Activated CD8-positive, alpha-beta memory T cell treated with anti-CD3 and anti-CD28 coated beads, Interleukin-2, amount 10 ng/mL, durations not matched to agents 7 days and 5 days (primary cell): Measurements from ENCODE around the gene EYA2. TPM values are rescaled to one million over a fixed set of nuclear protein-coding genes. Genes with fewer than 3 reads are reported as not detected.

Experiments
- ATAC-seq: fragments of 150-1000 bp; cut with Tn5 transposase; one replicate; pipeline ENCODE4 v1.10.0; 2021; ENCODE audit warnings: moderate library complexity
- CTCF ChIA-PET: fragments of 350-600 bp; sonication (Branson Sonifier 250); formaldehyde crosslinking; loops from one replicate; lab custom pipeline; 2021; ENCODE audit warnings: antibody characterized with exemption; lab: Charles Lee
- DNase-seq: peaks from one replicate; pipeline ENCODE4 v3.0.0-alpha.2; 2020
- H3K27ac Mint-ChIP-seq: one replicate; pipeline ENCODE4 v1.8.0; 2021; ENCODE audit warnings: mild to moderate bottlenecking, mixed read lengths
- H3K27me3 Mint-ChIP-seq: one replicate; pipeline ENCODE4 v1.8.0; 2021; ENCODE audit warnings: mixed read lengths
- H3K36me3 Mint-ChIP-seq: one replicate; pipeline ENCODE4 v1.8.0; 2021; ENCODE audit warnings: mild to moderate bottlenecking, mixed read lengths
- H3K4me1 Mint-ChIP-seq: one replicate; pipeline ENCODE4 v1.8.0; 2021; ENCODE audit warnings: mixed read lengths
- H3K4me3 Mint-ChIP-seq: one replicate; pipeline ENCODE4 v1.8.0; 2021; ENCODE audit warnings: mild to moderate bottlenecking, moderate library complexity, mixed read lengths
- H3K9me3 Mint-ChIP-seq: one replicate; pipeline ENCODE4 v1.8.0; 2022; ENCODE audit warnings: low read depth, mixed read lengths
- total RNA-seq, 2 experiments: library from RNA; stranded (reverse); gene quantifications; one replicate each; pipeline ENCODE4 v1.2.3, GENCODE V29; 2021

The EYA2 gene
- total RNA-seq, 2 experiments from 2014 or later: not detected

- Mint-ChIP-seq H3K4me3 (no peak overlapping the region), H3K27me3 (peaks cover 2% of the 10 kb centered on the region), H3K27ac (no peak overlapping the region), H3K9me3 (no peaks in the 10 kb centered on the region), H3K36me3 (no peaks in the 10 kb centered on the region), H3K4me1 (no peaks in the 10 kb centered on the region)
- CTCF ChIA-PET: no interaction called here
- DNase-seq: no peak
- no peak for ATAC-seq
Measured at GRCh38 chr20:47042464-47042863, 147.8 kb downstream of the EYA2 start.

GRCh38 chr20:47043086-47043485 is 148.4 kb downstream of the EYA2 start:
- Mint-ChIP-seq H3K9me3 (no peaks in the 10 kb centered on the region), H3K4me1 (no peaks in the 10 kb centered on the region), H3K27me3 (peaks cover 2% of the 10 kb centered on the region), H3K27ac (no peak overlapping the region), H3K36me3 (no peaks in the 10 kb centered on the region), H3K4me3 (no peak overlapping the region)
- no peak for ATAC-seq
- DNase-seq: no peak
- CTCF ChIA-PET: no interaction called here

- no peak for ATAC-seq
- CTCF ChIA-PET: no interaction called here
- no peaks in the 10 kb centered on the region for H3K9me3 Mint-ChIP-seq
- H3K4me3 Mint-ChIP-seq: no peak overlapping the region
- no peak for DNase-seq
- H3K27ac Mint-ChIP-seq: no peak overlapping the region
- no peaks in the 10 kb centered on the region for H3K36me3 Mint-ChIP-seq
- H3K27me3 Mint-ChIP-seq: peaks cover 2% of the 10 kb centered on the region
- H3K4me1 Mint-ChIP-seq: no peaks in the 10 kb centered on the region
Measured at GRCh38 chr20:47044938-47045337, 150.3 kb downstream of the EYA2 start.

- Mint-ChIP-seq H3K36me3 (no peaks in the 10 kb centered on the region), H3K9me3 (no peaks in the 10 kb centered on the region), H3K4me1 (no peaks in the 10 kb centered on the region), H3K4me3 (no peak overlapping the region), H3K27ac (no peak overlapping the region), H3K27me3 (peaks cover 2% of the 10 kb centered on the region)
- no peak for DNase-seq
- CTCF ChIA-PET: no interaction called here
- ATAC-seq: no peak
Measured at GRCh38 chr20:47048054-47048453, 153.4 kb downstream of the EYA2 start.

GRCh38 chr20:47049771-47050170 is 155.1 kb downstream of the EYA2 start:
- Mint-ChIP-seq H3K4me1 (no peaks in the 10 kb centered on the region), H3K4me3 (no peak overlapping the region), H3K27me3 (peaks cover 2% of the 10 kb centered on the region), H3K9me3 (no peaks in the 10 kb centered on the region), H3K27ac (no peak overlapping the region), H3K36me3 (no peaks in the 10 kb centered on the region)
- ATAC-seq (no peak), DNase-seq (no peak)
- CTCF ChIA-PET: no interaction called here

GRCh38 chr20:47050996-47051395 is 156.4 kb downstream of the EYA2 start:
- DNase-seq: no peak
- H3K9me3 Mint-ChIP-seq: no peaks in the 10 kb centered on the region

GRCh38 chr20:47051936-47052526 is 157.4 kb downstream of the EYA2 start:
- Mint-ChIP-seq H3K9me3 (no peaks in the 10 kb centered on the region), H3K4me3 (no peak overlapping the region), H3K27me3 (peaks cover 2% of the 10 kb centered on the region), H3K36me3 (no peaks in the 10 kb centered on the region), H3K27ac (no peak overlapping the region), H3K4me1 (no peaks in the 10 kb centered on the region)
- ATAC-seq: no peak
- CTCF ChIA-PET: no interaction called here
- no peak for DNase-seq

More at GRCh38 chr20:47050996-47051395, 156.4 kb downstream of the EYA2 start:
- Mint-ChIP-seq H3K36me3 (no peaks in the 10 kb centered on the region), H3K27ac (no peak overlapping the region), H3K27me3 (peaks cover 2% of the 10 kb centered on the region), H3K4me3 (no peak overlapping the region), H3K4me1 (no peaks in the 10 kb centered on the region)
- ATAC-seq: no peak
- CTCF ChIA-PET: no interaction called here

GRCh38 chr20:47054506-47054905 is 159.9 kb downstream of the EYA2 start:
- Mint-ChIP-seq H3K4me1 (no peaks in the 10 kb centered on the region), H3K9me3 (no peaks in the 10 kb centered on the region), H3K27ac (no peak overlapping the region), H3K36me3 (no peaks in the 10 kb centered on the region), H3K27me3 (peaks cover 2% of the 10 kb centered on the region), H3K4me3 (no peak overlapping the region)
- ATAC-seq: no peak
- no peak for DNase-seq
- CTCF ChIA-PET: no interaction called here

- Mint-ChIP-seq H3K27ac (no peak overlapping the region), H3K4me3 (no peak overlapping the region), H3K9me3 (no peaks in the 10 kb centered on the region), H3K36me3 (no peaks in the 10 kb centered on the region), H3K27me3 (peaks cover 2% of the 10 kb centered on the region), H3K4me1 (no peaks in the 10 kb centered on the region)
- ATAC-seq: no peak
- DNase-seq: no peak
- CTCF ChIA-PET: no interaction called here
Measured at GRCh38 chr20:47054945-47055344, 160.3 kb downstream of the EYA2 start.

GRCh38 chr20:47055699-47056369 is 161.2 kb downstream of the EYA2 start:
- Mint-ChIP-seq H3K27ac (no peak overlapping the region), H3K9me3 (no peaks in the 10 kb centered on the region), H3K36me3 (no peaks in the 10 kb centered on the region), H3K27me3 (no peaks in the 10 kb centered on the region), H3K4me3 (no peak overlapping the region), H3K4me1 (no peaks in the 10 kb centered on the region)
- CTCF ChIA-PET: no interaction called here
- no peak for DNase-seq
- ATAC-seq: no peak

- H3K4me1 Mint-ChIP-seq: no peaks in the 10 kb centered on the region
- no peaks in the 10 kb centered on the region for H3K9me3 Mint-ChIP-seq
- no peaks in the 10 kb centered on the region for H3K27me3 Mint-ChIP-seq
- CTCF ChIA-PET: no interaction called here
- ATAC-seq: no peak
- H3K27ac Mint-ChIP-seq: no peak overlapping the region
- no peaks in the 10 kb centered on the region for H3K36me3 Mint-ChIP-seq
- no peak for DNase-seq
- H3K4me3 Mint-ChIP-seq: no peak overlapping the region
Measured at GRCh38 chr20:47057661-47058060, 163.0 kb downstream of the EYA2 start.

GRCh38 chr20:47058236-47058635 is 163.6 kb downstream of the EYA2 start:
- no peaks in the 10 kb centered on the region for H3K36me3 Mint-ChIP-seq
- CTCF ChIA-PET: no interaction called here
- no peaks in the 10 kb centered on the region for H3K27me3 Mint-ChIP-seq

GRCh38 chr20:47059536-47059935 is 164.9 kb downstream of the EYA2 start:
- DNase-seq (no peak), ATAC-seq (no peak)
- CTCF ChIA-PET: no interaction called here
- H3K27me3 Mint-ChIP-seq: no peaks in the 10 kb centered on the region
- no peaks in the 10 kb centered on the region for H3K4me1 Mint-ChIP-seq
- H3K36me3 Mint-ChIP-seq: no peaks in the 10 kb centered on the region
- no peaks in the 10 kb centered on the region for H3K9me3 Mint-ChIP-seq
- no peak overlapping the region for H3K4me3 Mint-ChIP-seq
- no peak overlapping the region for H3K27ac Mint-ChIP-seq

More at GRCh38 chr20:47058236-47058635, 163.6 kb downstream of the EYA2 start:
- Mint-ChIP-seq H3K4me1 (no peaks in the 10 kb centered on the region), H3K9me3 (no peaks in the 10 kb centered on the region), H3K27ac (no peak overlapping the region), H3K4me3 (no peak overlapping the region)
- DNase-seq (no peak), ATAC-seq (no peak)

- no peak overlapping the region for H3K4me3 Mint-ChIP-seq
- no peaks in the 10 kb centered on the region for H3K9me3 Mint-ChIP-seq
- CTCF ChIA-PET: no interaction called here
- H3K27me3 Mint-ChIP-seq: no peaks in the 10 kb centered on the region
- ATAC-seq: no peak
- H3K4me1 Mint-ChIP-seq: no peaks in the 10 kb centered on the region
- no peak for DNase-seq
- no peaks in the 10 kb centered on the region for H3K36me3 Mint-ChIP-seq
- no peak overlapping the region for H3K27ac Mint-ChIP-seq
Measured at GRCh38 chr20:47061549-47061948, 166.9 kb downstream of the EYA2 start.
